ENCODE results near the gene DYSF.
"Not testable (repeated sequence)": the region's sequence is repeated elsewhere in the genome, so short reads cannot be mapped to it uniquely, and the experiment has no call there.

DYSF gene

GRCh38 chr2:71453404-71454220, at the start of gene DYSF:
TSS of gene DYSF (plus strand) at chr2:71453561.
- peak; percentile 59 for DNase-seq

DNA sequence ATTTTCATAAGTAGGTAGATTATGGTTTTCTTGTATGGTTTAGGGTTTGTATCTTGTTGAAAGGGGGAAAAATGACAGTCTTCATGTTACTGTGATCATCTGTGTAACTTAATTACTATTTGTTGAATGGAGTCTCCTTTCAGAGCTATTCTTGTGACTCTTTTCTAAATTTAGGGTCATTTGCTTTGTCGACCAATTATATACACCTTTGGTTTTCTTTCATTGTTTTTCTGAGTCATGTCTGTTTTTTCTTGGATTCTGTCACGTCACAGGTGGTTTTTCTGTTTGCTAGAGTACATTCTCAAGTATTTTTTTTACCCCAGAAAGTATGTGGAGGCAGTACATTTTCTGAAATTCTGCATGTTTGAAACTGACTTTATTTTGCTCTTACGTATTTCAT, 43.8 kb upstream of the DYSF start:
- DNase-seq = no peak

- no peak for DNase-seq
Observed at GRCh38 chr2:71410696-71411095, 42.7 kb upstream of the DYSF start.

- not testable (repeated sequence) for DNase-seq
Observed at GRCh38 chr2:71416866-71417265, 36.5 kb upstream of the DYSF start.

DNA sequence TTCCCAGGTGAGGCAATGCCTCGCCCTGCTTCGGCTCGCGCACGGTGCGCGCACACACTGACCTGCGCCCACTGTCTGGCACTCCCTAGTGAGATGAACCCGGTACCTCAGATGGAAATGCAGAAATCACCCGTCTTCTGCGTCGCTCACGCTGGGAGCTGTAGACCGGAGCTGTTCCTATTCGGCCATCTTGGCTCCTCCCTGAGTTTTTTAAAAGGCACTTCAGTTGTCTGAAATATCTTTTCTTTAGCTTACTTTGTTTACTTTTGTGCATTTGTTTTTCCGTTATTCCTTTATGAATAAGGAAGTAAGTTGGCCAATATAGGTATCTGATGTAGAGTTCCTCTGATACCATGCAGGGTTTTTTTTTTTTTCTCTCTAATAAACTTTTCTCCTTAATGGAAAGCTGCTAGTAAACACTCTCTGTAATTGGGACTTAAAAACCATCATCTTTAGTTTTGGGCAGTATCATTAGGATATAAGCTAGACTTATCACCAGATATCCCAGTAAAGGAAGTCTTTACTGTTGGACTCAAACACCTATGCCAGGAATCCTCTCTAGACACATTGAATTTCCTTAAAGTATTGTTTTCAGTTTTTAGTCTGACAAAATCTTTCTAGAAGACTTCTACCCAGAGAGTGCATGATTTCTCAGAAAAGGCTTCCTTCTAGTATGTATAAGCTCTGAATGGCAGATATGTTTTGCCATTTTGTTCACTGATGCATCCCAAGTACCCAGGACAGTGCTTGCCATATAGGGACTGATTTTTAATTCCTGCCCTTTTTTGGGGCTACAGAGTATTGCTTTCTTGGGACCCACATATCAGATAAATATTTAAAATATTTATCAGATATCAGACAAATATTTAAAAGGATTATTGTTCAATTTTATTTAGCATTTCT, 35.8 kb upstream of the DYSF start:
- peak; percentile 6 for DNase-seq

GRCh38 chr2:71419145-71419544, 34.2 kb upstream of the DYSF start:
- no peak for DNase-seq

- no peak for DNase-seq
Observed at GRCh38 chr2:71419976-71420375, 33.4 kb upstream of the DYSF start.

- no peak for DNase-seq
Observed at GRCh38 chr2:71422786-71423185, 30.6 kb upstream of the DYSF start.

GRCh38 chr2:71423817-71424420, 29.4 kb upstream of the DYSF start:
- no peak for DNase-seq

DNA sequence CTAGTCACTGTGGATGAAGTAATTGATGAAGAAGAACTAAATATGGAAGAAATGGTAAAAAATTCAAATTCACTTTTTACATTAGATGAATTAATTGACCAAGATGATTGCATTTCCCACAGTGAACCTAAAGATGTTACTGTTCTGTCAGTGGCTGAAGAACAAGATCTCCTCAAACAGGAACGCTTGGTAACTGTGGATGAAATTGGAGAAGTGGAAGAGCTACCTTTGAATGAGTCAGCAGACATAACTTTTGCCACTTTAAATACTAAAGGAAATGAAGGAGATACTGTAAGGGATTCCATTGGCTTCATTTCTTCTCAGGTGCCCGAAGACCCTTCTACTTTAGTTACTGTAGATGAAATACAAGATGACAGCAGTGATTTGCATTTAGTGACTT, 26.6 kb upstream of the DYSF start:
- DNase-seq = no peak

DNA sequence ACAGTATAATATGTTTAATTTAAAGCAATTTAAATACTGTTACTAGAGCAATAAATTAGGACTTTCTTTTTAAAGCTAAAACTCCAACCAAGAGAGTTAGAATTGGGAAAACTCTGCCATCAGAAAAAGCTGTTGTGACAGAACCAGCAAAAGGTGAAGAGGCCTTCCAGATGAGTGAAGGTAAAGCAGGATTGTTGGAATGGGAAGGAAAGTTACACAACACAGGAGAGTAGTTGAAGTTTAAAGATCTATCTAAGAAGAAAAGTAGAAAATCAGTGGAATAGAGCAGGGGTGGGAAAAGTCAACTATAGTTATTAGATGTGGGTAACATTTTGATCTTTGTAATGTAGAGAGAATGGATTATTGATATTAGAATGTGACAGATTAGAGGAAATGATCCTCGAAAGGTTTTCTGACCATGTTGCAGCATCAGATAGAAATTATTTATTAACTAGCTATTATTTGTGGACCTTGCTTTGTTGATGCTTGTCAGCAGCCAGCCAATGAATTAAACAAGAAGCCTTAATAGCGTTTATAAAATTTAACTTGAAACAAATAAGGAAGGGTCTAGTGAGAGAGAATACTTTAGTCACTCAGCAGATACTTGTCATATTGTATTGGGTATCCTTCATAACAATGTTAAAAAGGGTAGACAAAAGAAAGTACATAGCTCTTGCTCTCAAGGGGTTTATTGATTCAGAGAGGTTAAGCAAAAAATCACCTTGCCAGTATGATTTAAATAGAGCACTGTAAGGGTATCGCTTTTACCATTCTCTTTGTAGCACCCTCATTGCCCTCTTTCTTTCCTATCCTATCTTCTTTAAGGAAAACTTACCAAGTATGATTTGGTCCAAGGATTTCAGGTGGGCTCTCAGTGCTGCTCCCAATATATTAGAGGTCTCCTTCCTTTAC, 24.6 kb upstream of the DYSF start:
- DNase-seq = no peak

DNA sequence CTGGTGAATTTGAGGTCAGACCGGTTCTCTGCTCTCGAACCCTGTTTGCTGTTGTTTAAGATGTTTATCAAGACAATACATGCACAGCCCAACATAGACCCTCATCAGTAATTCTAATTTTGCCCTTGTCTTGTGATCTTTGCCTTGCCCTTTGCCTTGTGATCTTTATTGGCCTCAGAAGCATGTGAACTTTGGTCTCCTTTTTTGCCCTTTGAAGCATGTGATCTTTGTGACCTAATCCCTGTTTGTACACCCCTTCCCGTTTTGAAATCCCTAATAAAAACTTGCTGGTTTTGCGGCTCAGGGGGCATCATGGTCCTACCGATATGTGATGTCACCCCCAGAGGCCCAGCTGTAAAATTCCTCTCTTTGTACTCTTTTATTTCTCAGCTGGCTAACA, 8.2 kb upstream of the DYSF start:
- DNase-seq = not testable (repeated sequence)

- DNase-seq = no peak
Observed at GRCh38 chr2:71446505-71446904, 6.9 kb upstream of the DYSF start.

- no peak for DNase-seq
Observed at GRCh38 chr2:71449343-71449742, 4.0 kb upstream of the DYSF start.

GRCh38 chr2:71451705-71452104, 1.7 kb upstream of the DYSF start:
- no peak for DNase-seq

DNA sequence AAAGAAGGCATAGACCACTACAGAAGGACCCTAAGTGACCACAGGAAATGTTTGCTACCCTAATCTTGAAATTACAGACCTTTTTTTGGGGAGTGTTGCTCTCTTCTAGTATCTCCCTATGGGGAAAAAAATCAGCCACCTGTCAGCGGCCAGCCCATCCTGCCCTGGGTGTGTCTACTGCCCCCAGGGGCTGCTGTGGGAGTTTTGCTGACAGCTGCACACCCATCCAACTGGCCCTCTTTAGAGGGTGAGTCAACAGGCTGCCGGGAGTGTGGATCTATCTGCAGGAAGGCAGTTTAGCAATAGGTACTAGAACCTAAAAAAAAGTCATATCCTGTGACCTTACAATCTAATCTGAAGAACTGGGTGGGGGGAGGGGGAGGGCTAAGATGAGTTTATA, 796 bp upstream of the DYSF start:
- DNase-seq = peak; percentile 70

- DNase-seq = no peak
Observed at GRCh38 chr2:71454221-71455010, 1.1 kb downstream of the DYSF start.

- no peak for DNase-seq
Observed at GRCh38 chr2:71455011-71455740, 1.8 kb downstream of the DYSF start.

DNA sequence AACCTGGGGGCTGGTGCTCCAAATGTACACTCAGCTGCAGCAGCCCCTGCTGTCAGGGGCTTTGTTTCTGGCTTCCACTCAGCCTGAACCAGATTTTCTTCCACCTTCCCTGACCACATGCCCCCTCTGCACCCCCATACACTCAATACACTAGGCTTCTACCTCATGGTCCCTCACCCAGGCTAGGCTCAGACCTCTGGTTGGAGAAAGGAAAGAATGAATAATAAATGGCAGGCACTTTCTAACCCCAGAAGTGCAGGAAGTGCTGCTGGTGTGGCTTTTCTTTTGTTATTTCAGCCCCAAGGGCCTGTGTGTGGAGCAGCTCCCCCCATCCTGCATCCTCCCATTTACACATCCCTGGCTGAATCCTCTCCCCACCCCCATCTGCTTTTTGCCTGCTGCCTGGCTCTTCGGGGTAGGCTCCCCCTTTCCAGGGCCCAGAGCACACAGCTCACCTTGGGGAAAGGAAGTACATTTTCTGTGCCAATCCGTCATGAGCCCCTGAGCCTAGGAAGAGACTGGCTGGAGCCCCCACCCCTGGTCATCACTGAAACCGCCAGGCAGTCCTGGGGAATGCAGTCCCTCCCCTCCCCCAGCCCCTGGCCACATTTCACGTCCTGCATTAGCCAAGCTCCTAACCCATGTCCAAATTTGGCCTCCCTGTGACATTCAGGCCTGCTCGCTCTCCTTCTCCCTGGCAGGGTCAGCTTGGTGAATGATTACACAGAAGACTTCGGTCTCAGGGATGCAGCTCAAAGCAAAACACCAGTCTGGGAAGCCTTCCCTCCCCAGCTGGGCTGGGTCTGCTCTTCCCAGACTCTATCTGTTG, 2.6 kb downstream of the DYSF start:
- no peak for DNase-seq

GRCh38 chr2:71456617-71457016, 3.3 kb downstream of the DYSF start:
- no peak for DNase-seq

All from NCI-H510A (cell line).